IgD-negative memory B cell (primary cell): ENCODE results near the gene RBL1. TPM values are rescaled to one million over a fixed set of nuclear protein-coding genes. Genes with fewer than 3 reads are reported as not detected.

ENCODE experiments used
- H3K27ac Mint-ChIP-seq, 3 donors: one replicate each; pipeline ENCODE4 v1.8.0; 2020 to 2022; ENCODE audit warnings: mild to moderate bottlenecking in 3 of 3, mixed read lengths in 3 of 3, moderate library complexity in 1 of 3
- H3K27me3 Mint-ChIP-seq: one replicate; pipeline ENCODE4 v1.8.0; 2021; ENCODE audit warnings: mixed read lengths
- H3K36me3 Mint-ChIP-seq: one replicate; pipeline ENCODE4 v1.8.0; 2020; ENCODE audit warnings: mild to moderate bottlenecking, mixed read lengths
- H3K4me1 Mint-ChIP-seq, 3 donors: one replicate each; pipeline ENCODE4 v1.8.0; 2020 to 2022; ENCODE audit warnings: mixed read lengths in 3 of 3, mild to moderate bottlenecking in 1 of 3
- H3K4me3 Mint-ChIP-seq, 4 donors: one replicate each; pipeline ENCODE4 v1.8.0; 2020 to 2022; ENCODE audit warnings: mild to moderate bottlenecking in 4 of 4, mixed read lengths in 4 of 4, moderate library complexity in 3 of 4
- H3K9me3 Mint-ChIP-seq, 3 donors: one replicate each; pipeline ENCODE4 v1.8.0; 2020 to 2021; ENCODE audit warnings: mixed read lengths in 3 of 3, mild to moderate bottlenecking in 1 of 3
- polyA plus RNA-seq: library from polyadenylated mRNA; unstranded; fragments of 300-500 nt; fragmentation: Illumina TruSeq; gene quantifications from one replicate; pipeline ENCODE4 v1.2.3, GENCODE V29; 2021

RBL1 gene
- polyA plus RNA-seq, 1 donor from 2014 or later, result 6.5 TPM

GRCh38 chr20:36956016-36956415 is 139.8 kb downstream of the RBL1 start:
- H3K4me3 Mint-ChIP-seq, result no peak overlapping the region
- H3K36me3 Mint-ChIP-seq, result no peaks in the 10 kb centered on the region
- no peak overlapping the region for H3K27ac Mint-ChIP-seq
- H3K27me3 Mint-ChIP-seq, result no peaks in the 10 kb centered on the region
- peaks cover 2 to 6% (median 3%) of the 10 kb centered on the region in 3 donors for H3K4me1 Mint-ChIP-seq
- H3K9me3 Mint-ChIP-seq, result peaks cover 0 to 2% (median 0%) of the 10 kb centered on the region in 3 donors

GRCh38 chr20:36951979-36952738 is 143.6 kb downstream of the RBL1 start:
- Mint-ChIP-seq H3K27me3 (no peaks in the 10 kb centered on the region), H3K27ac (peak overlapping the region in 2 of 3 donors; percentile 73 to 90), H3K9me3 (no peaks in the 10 kb centered on the region), H3K4me1 (peaks cover 13 to 16% (median 14%) of the 10 kb centered on the region in 3 donors), H3K36me3 (no peaks in the 10 kb centered on the region), H3K4me3 (peak overlapping the region; percentile 96 to 99 (median 97))

DNA sequence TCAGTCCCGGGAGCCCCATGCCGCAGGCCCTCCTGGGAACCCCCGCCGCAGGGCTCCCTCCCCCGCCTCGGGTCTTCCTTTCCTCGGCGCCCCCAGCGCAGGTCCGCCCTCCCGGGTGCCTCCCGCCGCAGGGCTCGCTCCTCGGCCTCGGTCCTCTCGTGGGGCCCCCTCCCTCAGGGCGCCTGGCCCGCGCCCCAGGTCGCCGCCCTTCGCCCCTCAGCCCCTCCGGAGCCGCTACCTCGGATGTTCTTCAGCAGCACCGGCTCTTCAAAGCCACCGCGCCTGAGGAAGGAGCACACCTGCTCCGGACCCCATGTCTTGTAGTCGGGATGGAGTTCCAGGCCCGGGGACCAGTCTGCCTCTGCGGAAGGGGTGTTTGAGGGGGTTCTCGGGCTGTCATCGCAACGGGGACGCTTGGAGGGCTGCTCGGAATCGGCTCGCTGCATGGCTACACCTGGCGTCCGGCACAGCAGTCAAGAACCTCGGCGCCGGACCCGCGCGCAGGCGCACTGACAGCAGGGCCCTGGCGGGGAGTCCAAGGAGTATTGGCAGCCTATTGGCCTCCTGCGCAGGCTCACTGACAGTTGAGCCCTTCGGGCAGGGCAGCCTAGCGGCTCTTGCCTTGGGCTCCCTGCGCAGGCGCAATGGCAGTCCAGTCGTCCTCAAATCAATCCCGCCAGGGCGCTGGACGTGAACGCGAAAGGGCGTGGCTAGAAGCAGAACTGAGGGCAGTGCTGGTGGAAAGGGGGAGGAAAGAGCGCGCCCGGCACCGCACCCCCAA is 144.4 kb downstream of the RBL1 start, which contains the start of gene SAMHD1:
Gene SAMHD1, minus strand, starts transcription at position 511 of the 781 bp plus-strand sequence. Its CDS starts 65 bp downstream, at position 446.
- Mint-ChIP-seq H3K4me1 (peaks cover 18 to 22% (median 18%) of the 10 kb centered on the region in 3 donors), H3K4me3 (peak within 1 kb of the TSS; percentile 96 to 99 (median 97))

DNA sequence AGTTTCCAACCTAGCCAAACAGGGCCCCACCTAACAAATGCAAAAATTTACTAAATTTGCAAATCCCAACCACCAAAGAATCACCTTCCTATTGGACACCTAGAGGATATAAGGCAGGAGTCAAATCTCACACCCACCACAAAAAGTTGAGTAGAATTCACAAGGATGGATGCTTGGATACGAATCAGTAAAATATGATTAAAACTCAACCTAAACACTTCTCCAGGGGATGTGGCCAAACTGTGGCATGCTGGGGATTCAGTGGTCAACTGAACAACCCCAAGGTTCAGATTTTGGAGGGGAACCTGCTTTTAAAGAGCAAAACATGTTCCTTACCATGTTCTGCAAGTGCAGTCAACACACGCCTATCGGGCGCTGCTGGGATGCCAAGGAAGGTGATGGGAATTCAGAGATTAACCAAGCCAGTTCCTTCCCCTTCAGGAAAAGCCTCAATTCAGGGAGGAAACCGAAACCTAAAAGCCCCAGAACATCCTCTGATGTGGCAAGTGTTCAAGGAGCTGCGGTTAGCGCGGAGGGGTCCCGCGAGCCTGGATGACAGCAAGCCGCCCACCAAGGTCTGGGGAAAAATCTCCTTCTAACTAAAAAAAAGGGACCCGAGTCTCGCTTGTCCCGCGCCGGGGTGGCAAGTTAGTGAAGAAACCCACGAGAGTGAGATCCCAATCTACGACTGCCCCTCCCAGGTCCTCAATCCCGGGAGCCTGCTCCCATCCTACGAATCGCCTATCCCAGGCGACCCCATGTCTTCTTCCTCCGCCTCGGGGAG is 145.2 kb downstream of the RBL1 start:
- peak overlapping the region; percentile 96 to 99 (median 97) for H3K4me3 Mint-ChIP-seq
- peaks cover 18 to 22% (median 18%) of the 10 kb centered on the region in 3 donors for H3K4me1 Mint-ChIP-seq
- peak overlapping the region; percentile 43 to 91 (median 71) for H3K27ac Mint-ChIP-seq
- H3K9me3 Mint-ChIP-seq, result no peaks in the 10 kb centered on the region
- H3K36me3 Mint-ChIP-seq, result no peaks in the 10 kb centered on the region
- no peaks in the 10 kb centered on the region for H3K27me3 Mint-ChIP-seq

More for the DNA sequence above, 144.4 kb downstream of the RBL1 start, which contains the start of gene SAMHD1:
- H3K9me3 Mint-ChIP-seq, result no peaks in the 10 kb centered on the region
- peak within 1 kb of the TSS; percentile 73 to 90 (median 90) for H3K27ac Mint-ChIP-seq
- no peaks in the 10 kb centered on the region for H3K36me3 Mint-ChIP-seq
- no peaks in the 10 kb centered on the region for H3K27me3 Mint-ChIP-seq

Other genes starting within 250 kb of the RBL1 start
- gene TLDC2, start 219.9 kb downstream of the RBL1 start, polyA plus RNA-seq, result not detected
- 23.2 TPM for gene SAMHD1, start 144.3 kb downstream of the RBL1 start, polyA plus RNA-seq
- gene RPN2, start 83.3 kb upstream of the RBL1 start, polyA plus RNA-seq, result 196 TPM
- gene MROH8, start 83.6 kb upstream of the RBL1 start, polyA plus RNA-seq, result 2.0 TPM
- gene GHRH, start 165.8 kb upstream of the RBL1 start, polyA plus RNA-seq, result not detected
- gene MANBAL, start 193.7 kb upstream of the RBL1 start, polyA plus RNA-seq, result 27.7 TPM